GM12878 (cell line): ENCODE results near the gene ANKRD55. TPM values are rescaled to one million over a fixed set of nuclear protein-coding genes. Genes with fewer than 3 reads are reported as not detected.

Experiments
- BACH1 ChIP-seq: fragments of 450-650 bp; IDR thresholded peaks from 2 replicates; pipeline ENCODE4 v1.6.1; 2017; ENCODE audit warnings: mild to moderate bottlenecking, borderline replicate concordance
- CREB1 ChIP-seq: IDR thresholded peaks from 2 replicates; pipeline ENCODE4 v1.6.1; 2012; ENCODE audit warnings: low read depth, mild to moderate bottlenecking, inconsistent platforms
- EED ChIP-seq: sonication (generic); IDR thresholded peaks from 2 replicates; pipeline ENCODE4 v1.6.1; 2016; ENCODE audit warnings: antibody characterized with exemption, low read depth
- FOS ChIP-seq: IDR thresholded peaks from 3 replicates; pipeline ENCODE4 v1.6.1; 2011; ENCODE audit warnings: borderline replicate concordance; ENCODE audit not compliant: insufficient read length; ENCODE audit errors: extremely low read depth
- FOXM1 ChIP-seq: IDR thresholded peaks from 2 replicates; pipeline ENCODE4 v1.6.1; 2012; ENCODE audit warnings: low read depth, mild to moderate bottlenecking, inconsistent platforms, low read length, moderate library complexity
- IKZF1 ChIP-seq: fragments of 450-650 bp; conservative IDR thresholded peaks from 2 replicates; pipeline ENCODE4 v1.6.1; 2017; ENCODE audit warnings: antibody characterized with exemption, mild to moderate bottlenecking
- MTA3 ChIP-seq: IDR thresholded peaks from 2 replicates; pipeline ENCODE4 v1.6.1; 2012; ENCODE audit warnings: low read length, inconsistent platforms, borderline replicate concordance
- NFYA ChIP-seq: IDR thresholded peaks from 2 replicates; pipeline ENCODE4 v1.6.1; 2011; ENCODE audit warnings: low read depth, mild to moderate bottlenecking, low read length, improper control_type of control experiment, borderline replicate concordance
- SMARCA5 ChIP-seq: fragments of 450-650 bp; IDR thresholded peaks from 2 replicates; pipeline ENCODE4 v1.6.1; 2017; ENCODE audit warnings: mild to moderate bottlenecking
- YY1 ChIP-seq: IDR thresholded peaks from 2 replicates; pipeline ENCODE4 v1.6.1; 2011; ENCODE audit warnings: low read depth, mild to moderate bottlenecking, low read length
- ZNF622 ChIP-seq: fragments of 450-650 bp; IDR thresholded peaks from 2 replicates; pipeline ENCODE4 v1.6.1; 2017; ENCODE audit warnings: mild to moderate bottlenecking, inconsistent platforms
- polyA plus RNA-seq, 11 experiments: library from polyadenylated mRNA; depleted of rRNA in 4 of 11; unstranded in 6 of 11; stranded (reverse) in 5 of 11; fragments of >200 nt; fragmentation: Nextera tagmentation in 4 of 11; fragmentation: Illumina TruSeq in 1 of 11; extraction: Ambion mirVana in 4 of 11; extraction: Trizol in 1 of 11; gene quantifications; 1 replicate in 1 of 11; 2 replicates in 10 of 11; pipeline versions ENCODE4 v1.2.1 to v1.2.3, GENCODE V29; 2011 to 2016; ENCODE audit warnings: inconsistent platforms in 2 of 11, missing spikeins in 2 of 11, low read depth in 1 of 11
- total RNA-seq, 4 experiments: library from RNA; depleted of rRNA in 3 of 4; stranded (reverse); fragments of >200 nt in 3 of 4; fragmentation: Illumina TruSeq in 1 of 4; extraction: Trizol in 1 of 4; gene quantifications; 2 replicates each; pipeline versions ENCODE4 v1.2.1 to v1.2.3, GENCODE V29; 2013 to 2021
- TF ChIP-seq, protein P1 (sequence below): IDR thresholded peaks from 2 replicates; pipeline ENCODE4 v1.6.1; 2011; ENCODE audit warnings: low read depth, mild to moderate bottlenecking, low read length, moderate library complexity, borderline replicate concordance; ENCODE audit errors: extremely low read depth
- TF ChIP-seq, protein P2 (sequence below): fragments of 450-650 bp; formaldehyde crosslinking; IDR thresholded peaks from 2 replicates; pipeline ENCODE4 v1.4.0; 2020; ENCODE audit warnings: mild to moderate bottlenecking, moderate library complexity
- TF ChIP-seq, protein P3 (sequence below): IDR thresholded peaks from 2 replicates; pipeline ENCODE4 v1.6.1; 2012; ENCODE audit warnings: low read depth, low read length, improper control_type of control experiment
- TF ChIP-seq, protein P4 (sequence below): fragments of 450-650 bp; IDR thresholded peaks from 2 replicates; pipeline ENCODE4 v1.6.1; 2014; ENCODE audit warnings: mild to moderate bottlenecking
- TF ChIP-seq, protein P5 (sequence below): fragments of 450-650 bp; IDR thresholded peaks from 2 replicates; pipeline ENCODE4 v1.6.1; 2017; ENCODE audit warnings: mild to moderate bottlenecking, moderate library complexity
- TF ChIP-seq, protein P6 (sequence below): fragments of 450-650 bp; formaldehyde crosslinking; IDR thresholded peaks from 2 replicates; pipeline ENCODE4 v1.5.0; 2022; ENCODE audit warnings: mild to moderate bottlenecking, missing genetic modification characterization

The ANKRD55 gene
- total and polyA plus RNA-seq, 10 of the 15 experiments (the other 5 are each of a cell fraction or from before 2014, with no cell fraction given) = 0.04 TPM; not detected in 9

DNA sequence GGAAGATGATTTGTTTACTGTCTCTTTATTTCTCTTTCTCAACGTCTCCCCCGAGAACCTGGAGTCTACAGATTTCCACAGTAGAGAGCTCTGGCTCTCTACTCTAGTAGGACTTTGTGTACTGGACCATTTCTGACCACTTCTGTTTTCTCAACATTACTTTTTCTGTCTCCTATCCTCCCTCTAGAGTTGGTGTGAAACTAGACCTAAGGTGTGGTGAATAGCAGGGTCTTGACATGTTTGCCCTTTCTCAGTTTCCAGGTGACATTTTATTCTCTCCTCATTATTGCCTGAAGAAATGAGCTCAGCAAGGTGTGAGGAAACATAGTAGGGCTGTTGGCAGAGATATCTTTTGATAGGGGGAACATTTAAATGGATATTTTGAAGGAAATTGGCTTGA lies 176.3 kb downstream of the ANKRD55 start (continued):
- TF ChIP-seq, protein P1, sequence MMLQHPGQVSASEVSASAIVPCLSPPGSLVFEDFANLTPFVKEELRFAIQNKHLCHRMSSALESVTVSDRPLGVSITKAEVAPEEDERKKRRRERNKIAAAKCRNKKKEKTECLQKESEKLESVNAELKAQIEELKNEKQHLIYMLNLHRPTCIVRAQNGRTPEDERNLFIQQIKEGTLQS = no peak
- TF ChIP-seq MTA3 (no peak), NFYA (no peak), CREB1 (no peak), FOS (no peak), SMARCA5 (no peak), YY1 (no peak), FOXM1 (no peak), BACH1 (no peak), ZNF622 (no peak), EED (no peak), IKZF1 (no peak; the same call in 1 of the 2 replicates)
- TF ChIP-seq, protein P2, sequence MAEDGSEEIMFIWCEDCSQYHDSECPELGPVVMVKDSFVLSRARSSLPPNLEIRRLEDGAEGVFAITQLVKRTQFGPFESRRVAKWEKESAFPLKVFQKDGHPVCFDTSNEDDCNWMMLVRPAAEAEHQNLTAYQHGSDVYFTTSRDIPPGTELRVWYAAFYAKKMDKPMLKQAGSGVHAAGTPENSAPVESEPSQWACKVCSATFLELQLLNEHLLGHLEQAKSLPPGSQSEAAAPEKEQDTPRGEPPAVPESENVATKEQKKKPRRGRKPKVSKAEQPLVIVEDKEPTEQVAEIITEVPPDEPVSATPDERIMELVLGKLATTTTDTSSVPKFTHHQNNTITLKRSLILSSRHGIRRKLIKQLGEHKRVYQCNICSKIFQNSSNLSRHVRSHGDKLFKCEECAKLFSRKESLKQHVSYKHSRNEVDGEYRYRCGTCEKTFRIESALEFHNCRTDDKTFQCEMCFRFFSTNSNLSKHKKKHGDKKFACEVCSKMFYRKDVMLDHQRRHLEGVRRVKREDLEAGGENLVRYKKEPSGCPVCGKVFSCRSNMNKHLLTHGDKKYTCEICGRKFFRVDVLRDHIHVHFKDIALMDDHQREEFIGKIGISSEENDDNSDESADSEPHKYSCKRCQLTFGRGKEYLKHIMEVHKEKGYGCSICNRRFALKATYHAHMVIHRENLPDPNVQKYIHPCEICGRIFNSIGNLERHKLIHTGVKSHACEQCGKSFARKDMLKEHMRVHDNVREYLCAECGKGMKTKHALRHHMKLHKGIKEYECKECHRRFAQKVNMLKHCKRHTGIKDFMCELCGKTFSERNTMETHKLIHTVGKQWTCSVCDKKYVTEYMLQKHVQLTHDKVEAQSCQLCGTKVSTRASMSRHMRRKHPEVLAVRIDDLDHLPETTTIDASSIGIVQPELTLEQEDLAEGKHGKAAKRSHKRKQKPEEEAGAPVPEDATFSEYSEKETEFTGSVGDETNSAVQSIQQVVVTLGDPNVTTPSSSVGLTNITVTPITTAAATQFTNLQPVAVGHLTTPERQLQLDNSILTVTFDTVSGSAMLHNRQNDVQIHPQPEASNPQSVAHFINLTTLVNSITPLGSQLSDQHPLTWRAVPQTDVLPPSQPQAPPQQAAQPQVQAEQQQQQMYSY = no peak
- TF ChIP-seq, protein P3, sequence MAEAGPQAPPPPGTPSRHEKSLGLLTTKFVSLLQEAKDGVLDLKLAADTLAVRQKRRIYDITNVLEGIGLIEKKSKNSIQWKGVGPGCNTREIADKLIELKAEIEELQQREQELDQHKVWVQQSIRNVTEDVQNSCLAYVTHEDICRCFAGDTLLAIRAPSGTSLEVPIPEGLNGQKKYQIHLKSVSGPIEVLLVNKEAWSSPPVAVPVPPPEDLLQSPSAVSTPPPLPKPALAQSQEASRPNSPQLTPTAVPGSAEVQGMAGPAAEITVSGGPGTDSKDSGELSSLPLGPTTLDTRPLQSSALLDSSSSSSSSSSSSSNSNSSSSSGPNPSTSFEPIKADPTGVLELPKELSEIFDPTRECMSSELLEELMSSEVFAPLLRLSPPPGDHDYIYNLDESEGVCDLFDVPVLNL = no peak
- TF ChIP-seq, protein P4, sequence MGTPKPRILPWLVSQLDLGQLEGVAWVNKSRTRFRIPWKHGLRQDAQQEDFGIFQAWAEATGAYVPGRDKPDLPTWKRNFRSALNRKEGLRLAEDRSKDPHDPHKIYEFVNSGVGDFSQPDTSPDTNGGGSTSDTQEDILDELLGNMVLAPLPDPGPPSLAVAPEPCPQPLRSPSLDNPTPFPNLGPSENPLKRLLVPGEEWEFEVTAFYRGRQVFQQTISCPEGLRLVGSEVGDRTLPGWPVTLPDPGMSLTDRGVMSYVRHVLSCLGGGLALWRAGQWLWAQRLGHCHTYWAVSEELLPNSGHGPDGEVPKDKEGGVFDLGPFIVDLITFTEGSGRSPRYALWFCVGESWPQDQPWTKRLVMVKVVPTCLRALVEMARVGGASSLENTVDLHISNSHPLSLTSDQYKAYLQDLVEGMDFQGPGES = no peak
- TF ChIP-seq, protein P5, sequence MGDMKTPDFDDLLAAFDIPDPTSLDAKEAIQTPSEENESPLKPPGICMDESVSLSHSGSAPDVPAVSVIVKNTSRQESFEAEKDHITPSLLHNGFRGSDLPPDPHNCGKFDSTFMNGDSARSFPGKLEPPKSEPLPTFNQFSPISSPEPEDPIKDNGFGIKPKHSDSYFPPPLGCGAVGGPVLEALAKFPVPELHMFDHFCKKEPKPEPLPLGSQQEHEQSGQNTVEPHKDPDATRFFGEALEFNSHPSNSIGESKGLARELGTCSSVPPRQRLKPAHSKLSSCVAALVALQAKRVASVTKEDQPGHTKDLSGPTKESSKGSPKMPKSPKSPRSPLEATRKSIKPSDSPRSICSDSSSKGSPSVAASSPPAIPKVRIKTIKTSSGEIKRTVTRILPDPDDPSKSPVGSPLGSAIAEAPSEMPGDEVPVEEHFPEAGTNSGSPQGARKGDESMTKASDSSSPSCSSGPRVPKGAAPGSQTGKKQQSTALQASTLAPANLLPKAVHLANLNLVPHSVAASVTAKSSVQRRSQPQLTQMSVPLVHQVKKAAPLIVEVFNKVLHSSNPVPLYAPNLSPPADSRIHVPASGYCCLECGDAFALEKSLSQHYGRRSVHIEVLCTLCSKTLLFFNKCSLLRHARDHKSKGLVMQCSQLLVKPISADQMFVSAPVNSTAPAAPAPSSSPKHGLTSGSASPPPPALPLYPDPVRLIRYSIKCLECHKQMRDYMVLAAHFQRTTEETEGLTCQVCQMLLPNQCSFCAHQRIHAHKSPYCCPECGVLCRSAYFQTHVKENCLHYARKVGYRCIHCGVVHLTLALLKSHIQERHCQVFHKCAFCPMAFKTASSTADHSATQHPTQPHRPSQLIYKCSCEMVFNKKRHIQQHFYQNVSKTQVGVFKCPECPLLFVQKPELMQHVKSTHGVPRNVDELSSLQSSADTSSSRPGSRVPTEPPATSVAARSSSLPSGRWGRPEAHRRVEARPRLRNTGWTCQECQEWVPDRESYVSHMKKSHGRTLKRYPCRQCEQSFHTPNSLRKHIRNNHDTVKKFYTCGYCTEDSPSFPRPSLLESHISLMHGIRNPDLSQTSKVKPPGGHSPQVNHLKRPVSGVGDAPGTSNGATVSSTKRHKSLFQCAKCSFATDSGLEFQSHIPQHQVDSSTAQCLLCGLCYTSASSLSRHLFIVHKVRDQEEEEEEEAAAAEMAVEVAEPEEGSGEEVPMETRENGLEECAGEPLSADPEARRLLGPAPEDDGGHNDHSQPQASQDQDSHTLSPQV = no peak
- TF ChIP-seq, protein P6, sequence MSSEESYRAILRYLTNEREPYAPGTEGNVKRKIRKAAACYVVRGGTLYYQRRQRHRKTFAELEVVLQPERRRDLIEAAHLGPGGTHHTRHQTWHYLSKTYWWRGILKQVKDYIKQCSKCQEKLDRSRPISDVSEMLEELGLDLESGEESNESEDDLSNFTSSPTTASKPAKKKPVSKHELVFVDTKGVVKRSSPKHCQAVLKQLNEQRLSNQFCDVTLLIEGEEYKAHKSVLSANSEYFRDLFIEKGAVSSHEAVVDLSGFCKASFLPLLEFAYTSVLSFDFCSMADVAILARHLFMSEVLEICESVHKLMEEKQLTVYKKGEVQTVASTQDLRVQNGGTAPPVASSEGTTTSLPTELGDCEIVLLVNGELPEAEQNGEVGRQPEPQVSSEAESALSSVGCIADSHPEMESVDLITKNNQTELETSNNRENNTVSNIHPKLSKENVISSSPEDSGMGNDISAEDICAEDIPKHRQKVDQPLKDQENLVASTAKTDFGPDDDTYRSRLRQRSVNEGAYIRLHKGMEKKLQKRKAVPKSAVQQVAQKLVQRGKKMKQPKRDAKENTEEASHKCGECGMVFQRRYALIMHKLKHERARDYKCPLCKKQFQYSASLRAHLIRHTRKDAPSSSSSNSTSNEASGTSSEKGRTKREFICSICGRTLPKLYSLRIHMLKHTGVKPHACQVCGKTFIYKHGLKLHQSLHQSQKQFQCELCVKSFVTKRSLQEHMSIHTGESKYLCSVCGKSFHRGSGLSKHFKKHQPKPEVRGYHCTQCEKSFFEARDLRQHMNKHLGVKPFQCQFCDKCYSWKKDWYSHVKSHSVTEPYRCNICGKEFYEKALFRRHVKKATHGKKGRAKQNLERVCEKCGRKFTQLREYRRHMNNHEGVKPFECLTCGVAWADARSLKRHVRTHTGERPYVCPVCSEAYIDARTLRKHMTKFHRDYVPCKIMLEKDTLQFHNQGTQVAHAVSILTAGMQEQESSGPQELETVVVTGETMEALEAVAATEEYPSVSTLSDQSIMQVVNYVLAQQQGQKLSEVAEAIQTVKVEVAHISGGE (CRISPR knock-in tag) = no peak
